Ectodermal cell (in vitro differentiated cells): ENCODE results near the gene VTI1A.
"Not testable (repeated sequence)": the region's sequence is repeated elsewhere in the genome, so short reads cannot be mapped to it uniquely, and the experiment has no call there.

Experiments used
- H3K27ac ChIP-seq: 2 replicates; pipeline ENCODE4 v1.7.0; 2013; ENCODE audit warnings: mild to moderate bottlenecking, low read depth, low read length; ENCODE audit not compliant: insufficient read depth, poor library complexity, severe bottlenecking
- H3K27me3 ChIP-seq: 2 replicates; pipeline ENCODE4 v1.7.0; 2013; ENCODE audit warnings: mild to moderate bottlenecking, low read length; ENCODE audit not compliant: insufficient read depth, control insufficient read depth, poor library complexity, severe bottlenecking
- H3K36me3 ChIP-seq: one replicate; pipeline ENCODE4 v1.7.0; 2013; ENCODE audit warnings: low read length; ENCODE audit not compliant: control insufficient read depth, insufficient read depth
- H3K4me1 ChIP-seq: one replicate; pipeline ENCODE4 v1.7.0; 2013; ENCODE audit warnings: low read length; ENCODE audit not compliant: control insufficient read depth, insufficient read depth
- H3K4me3 ChIP-seq: 2 replicates; pipeline ENCODE4 v1.7.0; 2013; ENCODE audit warnings: low read depth, low read length, control low read depth; ENCODE audit not compliant: insufficient read depth
- H3K9me3 ChIP-seq: 2 replicates; pipeline ENCODE4 v1.7.0; 2013; ENCODE audit warnings: mild to moderate bottlenecking, low read length, moderate library complexity; ENCODE audit not compliant: control insufficient read depth
- WGBS, 2 experiments: methylation state at CpG; one replicate each; pipeline ENCODE4 v1.1.7; 2013; ENCODE audit warnings: missing lambda C conversion rate in 2 of 2; 5-methylcytosine and 5-hydroxymethylcytosine counted together

VTI1A gene

GRCh38 chr10:112855134-112855533 lies 408.1 kb downstream of the VTI1A start:
- no peaks in the 10 kb centered on the region for H3K4me1 ChIP-seq
- H3K4me3 ChIP-seq: no peak overlapping the region
- no peaks in the 10 kb centered on the region for H3K27me3 ChIP-seq
- no peaks in the 10 kb centered on the region for H3K36me3 ChIP-seq
- no peak overlapping the region for H3K27ac ChIP-seq
- H3K9me3 ChIP-seq: no peaks in the 10 kb centered on the region
- 87 to 89% methylated on average over 4 of the region's 4 CpGs for WGBS, 2 experiments

- no peak overlapping the region for H3K4me3 ChIP-seq
- WGBS, 2 experiments: 95 to 97% methylated on average over 5 of the region's 5 CpGs
- H3K9me3 ChIP-seq: no peaks in the 10 kb centered on the region
- H3K27me3 ChIP-seq: no peaks in the 10 kb centered on the region
- H3K27ac ChIP-seq: no peak overlapping the region
- no peaks in the 10 kb centered on the region for H3K4me1 ChIP-seq
- no peaks in the 10 kb centered on the region for H3K36me3 ChIP-seq
These were observed 410.5 kb downstream of the VTI1A start for GRCh38 chr10:112857493-112857892.

GRCh38 chr10:112858986-112859651 lies 412.1 kb downstream of the VTI1A start:
- Histone ChIP-seq H3K4me1 (no peaks in the 10 kb centered on the region), H3K9me3 (no peaks in the 10 kb centered on the region), H3K27ac (no peak overlapping the region), H3K4me3 (no peak overlapping the region), H3K36me3 (no peaks in the 10 kb centered on the region), H3K27me3 (no peaks in the 10 kb centered on the region)
- WGBS, 2 experiments: 88 to 91% methylated on average over 10 of the region's 10 CpGs

- Histone ChIP-seq H3K27me3 (no peaks in the 10 kb centered on the region), H3K4me3 (no peak overlapping the region), H3K36me3 (no peaks in the 10 kb centered on the region), H3K4me1 (no peaks in the 10 kb centered on the region), H3K9me3 (no peaks in the 10 kb centered on the region), H3K27ac (no peak overlapping the region)
- WGBS, 2 experiments: 89 to 93% methylated on average over 4 of the region's 4 CpGs
These were observed 412.8 kb downstream of the VTI1A start for GRCh38 chr10:112859793-112860192.

GRCh38 chr10:112863461-112863860 lies 416.4 kb downstream of the VTI1A start:
- H3K4me3 ChIP-seq, H3K9me3 ChIP-seq, H3K36me3 ChIP-seq, H3K27me3 ChIP-seq, H3K4me1 ChIP-seq, H3K27ac ChIP-seq: not testable (repeated sequence)
- WGBS, 2 experiments: 90% methylated on average over 2 of the region's 2 CpGs
